ACHN (cell line): ENCODE measurements around the gene HCCS.

Experiments
- DNase-seq: peaks from one replicate; pipeline ENCODE4 v3.0.0-alpha.2; 2015
- in situ Hi-C: cut with HindIII; loops from 2 replicates; pipeline ENCODE4 v1.10.0; 2017; ENCODE audit warnings: low sequenced_read_pairs, low pct_ligation_motif_present, low pct_unique_long_range_greater_than_20kb

HCCS gene

DNA sequence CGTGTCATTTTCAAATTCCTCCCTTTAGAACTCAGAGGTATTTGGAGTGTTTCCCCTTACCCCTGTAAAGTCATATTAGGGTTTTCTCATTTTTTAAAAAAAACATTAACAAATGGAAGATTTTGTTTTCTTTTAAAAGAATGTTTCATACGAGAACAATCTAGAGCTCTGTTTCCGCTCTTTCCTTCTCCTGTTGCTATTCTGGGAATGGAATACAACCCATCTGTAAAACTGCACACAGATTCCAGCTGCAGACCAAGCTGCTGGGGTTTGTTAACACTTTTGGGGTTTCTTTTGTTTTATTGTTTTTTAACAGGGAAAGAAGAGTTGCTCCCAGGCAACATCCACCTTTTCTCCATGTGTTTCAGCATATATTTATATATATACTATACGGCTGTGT lies 61.3 kb downstream of the HCCS start:
- DNase-seq, result no peak
- in situ Hi-C loops, result no loop called here
